Measurements from ENCODE around the gene LCOR. TPM values are rescaled to one million over a fixed set of nuclear protein-coding genes. Genes with fewer than 3 reads are reported as not detected.

LCOR gene
- total and polyA plus RNA-seq, 2 of the 13 experiments (the other 11 are each of a cell fraction or from before 2014, with no cell fraction given): 12.4 to 23.7 TPM

DNA sequence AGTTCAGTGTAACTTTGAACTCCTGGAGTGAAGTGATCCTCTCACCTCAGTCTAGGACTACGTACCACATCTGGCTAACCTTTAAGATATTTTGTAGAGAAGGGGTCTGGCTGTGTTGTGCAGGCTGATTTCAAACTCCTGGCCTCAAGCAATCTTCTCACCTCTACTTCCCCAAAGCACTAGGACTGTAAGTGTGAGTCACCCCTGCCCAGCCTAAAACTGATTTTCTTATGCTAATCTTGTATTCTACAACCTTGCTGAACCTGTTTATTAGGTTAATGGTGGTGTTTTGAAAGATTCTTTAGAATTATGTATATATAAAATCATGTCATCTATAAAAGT is 58.0 kb downstream of the LCOR start:
- H4K20me1 ChIP-seq (ENCODE audit: insufficient read depth, low read length): 0 out of 2 replicates have a peak, but pooled peaks cover 3% of the 10 kb centered on the region
- DNase-seq (ENCODE audit: low spot score) (peak; percentile 1), ATAC-seq (peak; percentile 64), FAIRE-seq (peak; percentile 39)
- BruUV-seq (replicated peaks): no TSS peak
- ChIA-PET CTCF (ENCODE audit: low intra/inter-chr PET ratio, low total read pairs) (no interaction called here), POLR2A (no interaction called here)
- WGBS (ENCODE audit: low lambda C conversion rate): 35% methylated on average over 1 of the region's 1 CpG
- peak overlapping the region in 1 of 3 experiments; percentile 25; a peak in 1 of 6 replicates for H3K4me3 ChIP-seq (replicated peaks in 1 of 3; ENCODE audit: insufficient read depth in 1 of 3, low read depth in 2 of 3, low read length in 3 of 3)
- TF ChIP-seq ZNF451 (CRISPR knock-in tag; IDR thresholded peaks at IDR 0.05): no peak
- 0 out of 2 replicates have a peak, but pooled peaks have one; percentile 8 for TF ChIP-seq HNF4A (CRISPR knock-in tag; IDR thresholded peaks at IDR 0.05)
- TF ChIP-seq TARDBP (CRISPR knock-in tag; IDR thresholded peaks at IDR 0.05): 0 out of 2 replicates have a peak, but pooled peaks have one; percentile 8
- TF ChIP-seq, protein P1, sequence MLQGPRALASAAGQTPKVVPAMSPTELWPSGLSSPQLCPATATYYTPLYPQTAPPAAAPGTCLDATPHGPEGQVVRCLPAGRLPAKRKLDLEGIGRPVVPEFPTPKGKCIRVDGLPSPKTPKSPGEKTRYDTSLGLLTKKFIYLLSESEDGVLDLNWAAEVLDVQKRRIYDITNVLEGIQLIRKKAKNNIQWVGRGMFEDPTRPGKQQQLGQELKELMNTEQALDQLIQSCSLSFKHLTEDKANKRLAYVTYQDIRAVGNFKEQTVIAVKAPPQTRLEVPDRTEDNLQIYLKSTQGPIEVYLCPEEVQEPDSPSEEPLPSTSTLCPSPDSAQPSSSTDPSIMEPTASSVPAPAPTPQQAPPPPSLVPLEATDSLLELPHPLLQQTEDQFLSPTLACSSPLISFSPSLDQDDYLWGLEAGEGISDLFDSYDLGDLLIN (CRISPR knock-in tag; IDR thresholded peaks at IDR 0.05; ENCODE audit: borderline replicate concordance): no peak
- no peak for TF ChIP-seq NFYB (CRISPR knock-in tag; IDR thresholded peaks at IDR 0.05)
- TF ChIP-seq ZNF121 (CRISPR knock-in tag; IDR thresholded peaks at IDR 0.05): peak; percentile 59
- no peak for TF ChIP-seq FOXP1 (IDR thresholded peaks at IDR 0.05)
- 0 out of 2 replicates have a peak, but pooled peaks have one; percentile 4 for TF ChIP-seq FOXP1 (CRISPR knock-in tag; IDR thresholded peaks at IDR 0.05)
- TF ChIP-seq, protein P2, sequence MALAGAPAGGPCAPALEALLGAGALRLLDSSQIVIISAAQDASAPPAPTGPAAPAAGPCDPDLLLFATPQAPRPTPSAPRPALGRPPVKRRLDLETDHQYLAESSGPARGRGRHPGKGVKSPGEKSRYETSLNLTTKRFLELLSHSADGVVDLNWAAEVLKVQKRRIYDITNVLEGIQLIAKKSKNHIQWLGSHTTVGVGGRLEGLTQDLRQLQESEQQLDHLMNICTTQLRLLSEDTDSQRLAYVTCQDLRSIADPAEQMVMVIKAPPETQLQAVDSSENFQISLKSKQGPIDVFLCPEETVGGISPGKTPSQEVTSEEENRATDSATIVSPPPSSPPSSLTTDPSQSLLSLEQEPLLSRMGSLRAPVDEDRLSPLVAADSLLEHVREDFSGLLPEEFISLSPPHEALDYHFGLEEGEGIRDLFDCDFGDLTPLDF (CRISPR knock-in tag; IDR thresholded peaks at IDR 0.05): 0 out of 2 replicates have a peak, but pooled peaks have one; percentile 4
- intact Hi-C loops (cut with micrococcal nuclease; ENCODE audit: unreplicated experiment) (no loop called here), in situ Hi-C loops (cut with HindIII; ENCODE audit: extremely low pct_ligation_motif_present, low pct_unique_long_range_greater_than_20kb) (no loop called here)
- H3K9me3 ChIP-seq (ENCODE audit: low read length): no peaks in the 10 kb centered on the region
- H3K4me1 ChIP-seq (ENCODE audit: insufficient read depth, low read length): peaks cover 54% of the 10 kb centered on the region
- no peaks in the 10 kb centered on the region for H3K27me3 ChIP-seq (ENCODE audit: control insufficient read depth in 1 of 2, insufficient read depth in 2 of 2, low read length in 2 of 2)
- no peak overlapping the region for H2AFZ ChIP-seq (ENCODE audit: low read length)
- H3K79me2 ChIP-seq (ENCODE audit: insufficient read depth, low read length): peaks cover 92% of the 10 kb centered on the region
- H3K36me3 ChIP-seq (replicated peaks in 1 of 2; ENCODE audit: control insufficient read depth in 1 of 2, insufficient read depth in 2 of 2, low read length in 2 of 2): no peaks in the 10 kb centered on the region; a peak in 2 of 5 replicates
- peak overlapping the region; percentile 79 for H3K27ac ChIP-seq (ENCODE audit: extremely low read length, insufficient read depth, low read length)
- peak overlapping the region; percentile 67 for H3K4me2 ChIP-seq (ENCODE audit: low read depth, low read length)
- peak overlapping the region; percentile 46 for H3K9ac ChIP-seq (ENCODE audit: insufficient read depth, low read depth, low read length)
